Mesenchymal stem cell (in vitro differentiated cells and primary cell): Measurements from ENCODE around the gene LHFPL6.

Source experiments
- DNase-seq: peaks from one replicate; pipeline ENCODE4 v3.0.0-alpha.2; 2013
- H2AFZ ChIP-seq: one replicate; pipeline ENCODE4 v1.6.1; 2013; ENCODE audit warnings: low read depth, mild to moderate bottlenecking, control low read depth, inconsistent platforms, low read length, moderate library complexity
- H2AK5ac ChIP-seq: 2 replicates; pipeline ENCODE4 v1.6.1; 2013; ENCODE audit warnings: low read length, moderate library complexity, mild to moderate bottlenecking, inconsistent platforms; ENCODE audit not compliant: severe bottlenecking
- H2BK120ac ChIP-seq: one replicate; pipeline ENCODE4 v1.6.1; 2013; ENCODE audit warnings: low read depth, mild to moderate bottlenecking, inconsistent platforms, low read length, moderate library complexity
- H2BK12ac ChIP-seq, 2 experiments: one replicate each; pipeline ENCODE4 v1.6.1; 2013; ENCODE audit warnings: inconsistent platforms in 2 of 2, low read length in 2 of 2, mild to moderate bottlenecking in 2 of 2, moderate library complexity in 2 of 2, control low read depth in 1 of 2
- H2BK15ac ChIP-seq: one replicate; pipeline ENCODE4 v1.6.1; 2013; ENCODE audit warnings: mild to moderate bottlenecking, low read depth, inconsistent platforms; ENCODE audit not compliant: poor library complexity, severe bottlenecking
- H2BK5ac ChIP-seq: 2 replicates; pipeline ENCODE4 v1.6.1; 2013; ENCODE audit warnings: low read depth, mild to moderate bottlenecking, low read length, control low read depth, inconsistent platforms; ENCODE audit not compliant: poor library complexity, severe bottlenecking
- H3K14ac ChIP-seq, 2 experiments: one replicate each; pipeline ENCODE4 v1.6.1; 2013; ENCODE audit warnings: inconsistent platforms in 2 of 2, low read length in 2 of 2, control low read depth in 1 of 2, mild to moderate bottlenecking in 1 of 2, moderate library complexity in 1 of 2
- H3K18ac ChIP-seq, 2 experiments: one replicate each; pipeline ENCODE4 v1.6.1; 2013; ENCODE audit warnings: inconsistent platforms in 2 of 2, low read length in 2 of 2, control low read depth in 1 of 2, low read depth in 1 of 2, mild to moderate bottlenecking in 1 of 2
- H3K23ac ChIP-seq, 2 experiments: one replicate each; pipeline ENCODE4 v1.6.1; 2013; ENCODE audit warnings: inconsistent platforms in 2 of 2, low read length in 2 of 2, mild to moderate bottlenecking in 2 of 2, moderate library complexity in 2 of 2, control low read depth in 1 of 2
- H3K27ac ChIP-seq: 2 replicates; pipeline ENCODE4 v1.5.1; 2013; ENCODE audit warnings: mild to moderate bottlenecking, moderate library complexity, low read length, control low read depth, inconsistent platforms; ENCODE audit not compliant: poor library complexity, severe bottlenecking
- H3K27me3 ChIP-seq, 2 experiments: 2 replicates each; pipeline versions ENCODE4 v1.6.1 to v1.7.0; 2013; ENCODE audit warnings: low read length in 2 of 2, mild to moderate bottlenecking in 2 of 2, moderate library complexity in 2 of 2, control low read depth in 1 of 2, inconsistent platforms in 1 of 2; ENCODE audit not compliant: control insufficient read depth in 1 of 2, insufficient read depth in 1 of 2
- H3K36me3 ChIP-seq, 2 experiments: 2 replicates each; pipeline versions ENCODE4 v1.6.1 to v1.7.0; 2013; ENCODE audit warnings: low read length in 2 of 2, control low read depth in 1 of 2, inconsistent platforms in 1 of 2, low read depth in 1 of 2, mild to moderate bottlenecking in 1 of 2; ENCODE audit not compliant: insufficient read depth in 2 of 2, control insufficient read depth in 1 of 2
- H3K4ac ChIP-seq, 2 experiments: one replicate each; pipeline ENCODE4 v1.6.1; 2013; ENCODE audit warnings: inconsistent platforms in 2 of 2, low read length in 2 of 2, mild to moderate bottlenecking in 2 of 2, moderate library complexity in 2 of 2, control low read depth in 1 of 2, low read depth in 1 of 2
- H3K4me1 ChIP-seq: 2 replicates; pipeline ENCODE4 v1.6.1; 2013; ENCODE audit warnings: low read depth, low read length, control low read depth; ENCODE audit not compliant: control insufficient read depth, insufficient read depth
- H3K4me2 ChIP-seq: 2 replicates; pipeline ENCODE4 v1.6.1; 2013; ENCODE audit warnings: low read length, mild to moderate bottlenecking, inconsistent platforms; ENCODE audit not compliant: poor library complexity, severe bottlenecking
- H3K4me3 ChIP-seq, 2 experiments: 2 replicates each; pipeline versions ENCODE4 v1.5.1 to v1.7.0; 2013; ENCODE audit warnings: low read length in 2 of 2, mild to moderate bottlenecking in 2 of 2, control low read depth in 1 of 2, low read depth in 1 of 2; ENCODE audit not compliant: insufficient read depth in 1 of 2
- H3K79me1 ChIP-seq: replicated peaks from 2 replicates; pipeline ENCODE4 v1.6.1; 2013; ENCODE audit warnings: mild to moderate bottlenecking, control low read depth, low read length, inconsistent platforms; ENCODE audit not compliant: poor library complexity, severe bottlenecking
- H3K9ac ChIP-seq: 2 replicates; pipeline ENCODE4 v1.7.0; 2013; ENCODE audit warnings: mild to moderate bottlenecking, low read length, moderate library complexity
- H3K9me3 ChIP-seq: 2 replicates; pipeline ENCODE4 v1.7.0; 2013; ENCODE audit warnings: mild to moderate bottlenecking, low read length; ENCODE audit not compliant: control insufficient read depth
- H4K8ac ChIP-seq: one replicate; pipeline ENCODE4 v1.6.1; 2013; ENCODE audit warnings: inconsistent platforms, mild to moderate bottlenecking, low read length, moderate library complexity
- H4K91ac ChIP-seq: one replicate; pipeline ENCODE4 v1.6.1; 2013; ENCODE audit warnings: mild to moderate bottlenecking, low read length, inconsistent platforms
- WGBS: methylation state at CpG from one replicate; pipeline ENCODE4 v1.1.7; 2013; ENCODE audit warnings: mixed read lengths; 5-methylcytosine and 5-hydroxymethylcytosine counted together

Gene LHFPL6

DNA sequence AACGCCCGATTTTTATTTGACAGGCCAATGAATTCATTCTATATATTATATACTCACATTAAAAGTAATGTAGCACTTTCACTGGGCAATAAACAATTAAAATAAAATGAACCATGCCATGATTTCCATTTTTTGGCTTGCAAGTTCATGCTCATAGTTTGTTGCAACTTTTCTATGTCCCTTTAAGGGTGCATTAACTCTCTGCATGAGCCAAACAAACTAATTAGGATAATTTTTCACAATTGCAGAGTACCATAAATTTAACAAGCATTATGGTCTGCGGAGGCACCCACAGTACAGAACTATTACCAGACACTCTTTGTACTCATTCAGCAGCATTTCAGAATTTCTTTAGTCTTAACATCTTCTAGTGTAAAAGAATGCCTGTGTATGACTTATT, 1.4 kb downstream of the LHFPL6 start:
- peaks cover 13% of the 10 kb centered on the region for H3K79me1 ChIP-seq
- no peak overlapping the region for H3K18ac ChIP-seq
- H2AK5ac ChIP-seq: no peak overlapping the region
- DNase-seq: no peak
- H3K27me3 ChIP-seq: no peaks in the 10 kb centered on the region
- no peak overlapping the region for H4K91ac ChIP-seq
- peaks cover 3% of the 10 kb centered on the region for H3K4me1 ChIP-seq
- H2BK15ac ChIP-seq: no peak overlapping the region
- no peaks in the 10 kb centered on the region for H3K9me3 ChIP-seq
- no peak overlapping the region for H3K27ac ChIP-seq
- no peak overlapping the region for H3K4ac ChIP-seq
- no peak overlapping the region for H2BK12ac ChIP-seq
- no peak overlapping the region for H3K23ac ChIP-seq
- no peak overlapping the region for H2BK5ac ChIP-seq
- H3K4me3 ChIP-seq: peak overlapping the region in 1 of 2 experiments; percentile 94
- H2BK120ac ChIP-seq: no peak overlapping the region
- peak overlapping the region; percentile 93 for H3K9ac ChIP-seq
- H2AFZ ChIP-seq: no peak overlapping the region
- H3K14ac ChIP-seq: no peak overlapping the region
- WGBS: 60% methylated on average over 1 of the region's 3 CpGs
- peaks cover 3 to 9% of the 10 kb centered on the region in 2 experiments for H3K36me3 ChIP-seq
- H3K4me2 ChIP-seq: no peak overlapping the region
- H4K8ac ChIP-seq: no peak overlapping the region

DNA sequence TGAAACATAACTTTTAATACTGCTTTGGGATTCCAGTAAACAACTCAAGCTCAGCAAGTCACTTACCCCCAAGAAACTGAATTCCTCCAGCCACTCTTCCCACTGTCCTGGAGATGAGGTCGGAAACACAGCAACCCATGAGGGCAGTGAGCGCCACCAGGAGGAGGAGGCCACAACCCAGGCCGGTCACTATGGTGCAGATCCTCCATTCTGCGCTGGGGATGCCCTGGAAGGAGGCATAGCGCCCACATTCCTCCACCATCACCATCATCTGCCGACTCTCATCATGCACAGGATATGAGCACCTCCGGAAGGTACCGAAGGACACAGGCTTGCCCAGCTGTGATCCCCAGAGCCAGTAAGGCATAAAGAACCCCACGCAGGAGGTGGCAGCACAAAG, 2.2 kb downstream of the LHFPL6 start:
- H3K18ac ChIP-seq: no peak overlapping the region
- no peak overlapping the region for H2AFZ ChIP-seq
- H3K27ac ChIP-seq: no peak overlapping the region
- no peaks in the 10 kb centered on the region for H3K27me3 ChIP-seq
- H3K4me1 ChIP-seq: peaks cover 3% of the 10 kb centered on the region
- H2BK5ac ChIP-seq: no peak overlapping the region
- DNase-seq: peak; percentile 33
- H4K91ac ChIP-seq: no peak overlapping the region
- peak overlapping the region; percentile 69 for H4K8ac ChIP-seq
- no peaks in the 10 kb centered on the region for H3K9me3 ChIP-seq
- H2BK15ac ChIP-seq: no peak overlapping the region
- H3K36me3 ChIP-seq: peaks cover 3 to 9% of the 10 kb centered on the region in 2 experiments
- H3K4ac ChIP-seq: peak overlapping the region in 1 of 2 experiments; percentile 66
- no peak overlapping the region for H3K14ac ChIP-seq
- peaks cover 13% of the 10 kb centered on the region for H3K79me1 ChIP-seq
- H3K4me3 ChIP-seq: peak overlapping the region in 1 of 2 experiments; percentile 94
- H2AK5ac ChIP-seq: no peak overlapping the region
- peak overlapping the region; percentile 93 for H3K9ac ChIP-seq
- no peak overlapping the region for H3K4me2 ChIP-seq
- H3K23ac ChIP-seq: no peak overlapping the region
- 73% methylated on average over 9 of the region's 9 CpGs for WGBS
- no peak overlapping the region for H2BK120ac ChIP-seq
- H2BK12ac ChIP-seq: no peak overlapping the region

DNA sequence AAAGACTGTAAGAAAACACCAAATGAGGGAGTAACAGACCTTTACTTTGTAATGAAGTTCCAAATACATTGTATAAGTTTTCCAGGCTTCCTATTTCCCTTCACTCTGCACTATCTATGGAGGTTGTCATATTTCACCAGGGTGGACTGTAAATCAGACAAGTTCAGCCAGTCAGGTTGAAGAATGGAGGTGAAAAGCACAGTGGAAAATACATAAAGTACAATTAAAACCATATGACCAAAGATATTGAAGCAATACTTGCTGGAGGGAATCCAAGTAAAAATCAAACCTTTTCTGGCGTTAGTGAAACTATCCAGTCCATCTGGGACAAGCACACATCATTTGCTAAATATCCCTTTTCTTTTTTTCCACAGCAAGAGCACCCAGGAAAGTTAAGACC, 3.2 kb downstream of the LHFPL6 start:
- Histone ChIP-seq H3K27me3 (no peaks in the 10 kb centered on the region), H3K4me3 (peak overlapping the region in 1 of 2 experiments; percentile 94), H3K14ac (no peak overlapping the region), H3K18ac (no peak overlapping the region), H3K9ac (peak overlapping the region; percentile 63), H3K27ac (no peak overlapping the region), H2BK5ac (no peak overlapping the region), H2AK5ac (no peak overlapping the region), H3K4me2 (no peak overlapping the region), H3K79me1 (peaks cover 13% of the 10 kb centered on the region), H4K8ac (no peak overlapping the region), H3K36me3 (peaks cover 7 to 9% of the 10 kb centered on the region in 2 experiments), H3K9me3 (no peaks in the 10 kb centered on the region), H2BK15ac (no peak overlapping the region), H3K4me1 (peaks cover 3% of the 10 kb centered on the region), H2BK120ac (no peak overlapping the region), H4K91ac (no peak overlapping the region), H3K23ac (no peak overlapping the region), H3K4ac (no peak overlapping the region), H2AFZ (no peak overlapping the region), H2BK12ac (no peak overlapping the region)
- DNase-seq: no peak
- 77% methylated on average over 1 of the region's 1 CpG for WGBS

DNA sequence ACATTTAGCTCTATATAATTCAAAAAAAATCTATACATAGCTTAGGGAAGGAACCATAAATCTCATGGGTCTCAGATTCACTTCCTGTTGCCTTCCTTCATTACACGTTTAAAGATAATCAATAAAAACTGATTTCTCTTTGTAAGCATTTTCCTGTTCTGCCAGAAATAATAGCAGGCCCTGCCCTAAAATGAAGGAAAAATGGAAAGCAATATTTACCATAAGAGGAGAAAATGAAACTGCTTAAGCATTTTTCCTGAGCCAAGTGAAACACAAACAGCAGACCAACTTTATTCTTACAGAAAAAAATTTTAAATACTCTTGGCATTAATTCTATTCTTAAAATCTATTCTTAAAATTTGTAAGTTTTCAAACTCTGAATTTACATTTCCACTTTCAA, 4.0 kb downstream of the LHFPL6 start:
- no peaks in the 10 kb centered on the region for H3K27me3 ChIP-seq
- H4K8ac ChIP-seq: no peak overlapping the region
- peaks cover 7 to 9% of the 10 kb centered on the region in 2 experiments for H3K36me3 ChIP-seq
- WGBS: no CpG with 5 or more reads among the region's 1 CpG
- peak overlapping the region; percentile 63 for H3K9ac ChIP-seq
- no peak overlapping the region for H2AFZ ChIP-seq
- peak overlapping the region in 1 of 2 experiments; percentile 94 for H3K4me3 ChIP-seq
- H2BK120ac ChIP-seq: no peak overlapping the region
- no peak overlapping the region for H3K27ac ChIP-seq
- no peak overlapping the region for H3K14ac ChIP-seq
- no peak overlapping the region for H4K91ac ChIP-seq
- DNase-seq: no peak
- H2AK5ac ChIP-seq: no peak overlapping the region
- peaks cover 13% of the 10 kb centered on the region for H3K79me1 ChIP-seq
- no peak overlapping the region for H3K4me2 ChIP-seq
- no peak overlapping the region for H2BK15ac ChIP-seq
- no peak overlapping the region for H2BK5ac ChIP-seq
- no peaks in the 10 kb centered on the region for H3K9me3 ChIP-seq
- no peak overlapping the region for H3K4ac ChIP-seq
- no peak overlapping the region for H2BK12ac ChIP-seq
- H3K18ac ChIP-seq: no peak overlapping the region
- peaks cover 3% of the 10 kb centered on the region for H3K4me1 ChIP-seq
- H3K23ac ChIP-seq: no peak overlapping the region
